Fibroblast of villous mesenchyme (primary cell): Measurements from ENCODE around the gene CDH13. TPM values are rescaled to one million over a fixed set of nuclear protein-coding genes. Genes with fewer than 3 reads are reported as not detected.

Experiments
- DNase-seq: peaks from one replicate; pipeline ENCODE4 v3.0.0-alpha.2; 2010; ENCODE audit warnings: low read depth
- H3K4me3 ChIP-seq: 2 replicates; pipeline ENCODE4 v1.5.1; 2011; ENCODE audit warnings: low read depth, mild to moderate bottlenecking, low read length
- total RNA-seq: library from RNA; depleted of rRNA; stranded (reverse); fragments of >200 nt; gene quantifications from 2 replicates; pipeline ENCODE4 v1.2.3, GENCODE V29; 2012
- TF ChIP-seq, protein P1 (sequence below): IDR thresholded peaks from 2 replicates; pipeline ENCODE4 v1.5.1; 2012; ENCODE audit warnings: low read depth, mild to moderate bottlenecking, low read length; ENCODE audit not compliant: insufficient read depth

The CDH13 gene
- total RNA-seq, 1 donor = 47.5 TPM

DNA sequence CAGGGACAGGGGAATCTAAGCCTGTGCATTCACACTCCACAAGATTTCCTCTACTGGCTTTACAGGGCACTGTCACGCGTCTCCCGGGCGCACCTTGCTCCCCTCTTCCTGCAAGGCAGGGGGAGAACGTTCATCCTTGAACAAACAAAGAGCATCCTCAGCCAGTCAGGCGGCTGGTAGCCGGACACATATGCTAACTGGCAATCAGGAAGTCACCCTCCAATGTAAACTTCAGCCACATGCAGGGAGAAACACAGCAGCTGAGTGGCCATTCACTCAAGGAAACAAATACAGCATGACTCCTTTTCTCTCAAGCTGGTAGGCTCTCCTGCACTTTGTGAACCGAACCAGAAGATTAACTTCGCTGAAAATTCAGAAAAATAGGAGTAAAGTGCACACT, 1170.2 kb downstream of the CDH13 start:
- no peak overlapping the region for H3K4me3 ChIP-seq
- TF ChIP-seq, protein P1, sequence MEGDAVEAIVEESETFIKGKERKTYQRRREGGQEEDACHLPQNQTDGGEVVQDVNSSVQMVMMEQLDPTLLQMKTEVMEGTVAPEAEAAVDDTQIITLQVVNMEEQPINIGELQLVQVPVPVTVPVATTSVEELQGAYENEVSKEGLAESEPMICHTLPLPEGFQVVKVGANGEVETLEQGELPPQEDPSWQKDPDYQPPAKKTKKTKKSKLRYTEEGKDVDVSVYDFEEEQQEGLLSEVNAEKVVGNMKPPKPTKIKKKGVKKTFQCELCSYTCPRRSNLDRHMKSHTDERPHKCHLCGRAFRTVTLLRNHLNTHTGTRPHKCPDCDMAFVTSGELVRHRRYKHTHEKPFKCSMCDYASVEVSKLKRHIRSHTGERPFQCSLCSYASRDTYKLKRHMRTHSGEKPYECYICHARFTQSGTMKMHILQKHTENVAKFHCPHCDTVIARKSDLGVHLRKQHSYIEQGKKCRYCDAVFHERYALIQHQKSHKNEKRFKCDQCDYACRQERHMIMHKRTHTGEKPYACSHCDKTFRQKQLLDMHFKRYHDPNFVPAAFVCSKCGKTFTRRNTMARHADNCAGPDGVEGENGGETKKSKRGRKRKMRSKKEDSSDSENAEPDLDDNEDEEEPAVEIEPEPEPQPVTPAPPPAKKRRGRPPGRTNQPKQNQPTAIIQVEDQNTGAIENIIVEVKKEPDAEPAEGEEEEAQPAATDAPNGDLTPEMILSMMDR = no peak
- DNase-seq = no peak

DNA sequence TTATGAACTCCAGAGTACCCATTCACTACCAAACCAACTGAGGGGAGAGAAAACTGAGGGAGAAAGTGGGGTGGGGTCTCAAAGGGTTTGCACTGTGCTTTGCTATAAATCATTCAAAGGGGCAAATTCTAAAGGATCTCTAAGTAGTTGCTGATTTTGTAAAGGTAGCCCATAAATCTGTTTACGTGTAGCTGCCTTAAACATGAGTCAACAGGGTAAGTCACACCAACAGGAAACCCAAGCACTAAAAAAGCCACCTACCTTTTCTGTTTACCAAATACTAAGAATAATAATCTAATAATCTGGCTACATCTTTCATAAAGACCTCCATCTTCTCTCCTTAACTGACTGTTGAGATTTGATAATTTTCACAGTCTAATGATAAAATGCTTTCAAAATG, 1172.6 kb downstream of the CDH13 start:
- no peak overlapping the region for H3K4me3 ChIP-seq
- TF ChIP-seq, protein P1 = no peak
- DNase-seq = no peak

DNA sequence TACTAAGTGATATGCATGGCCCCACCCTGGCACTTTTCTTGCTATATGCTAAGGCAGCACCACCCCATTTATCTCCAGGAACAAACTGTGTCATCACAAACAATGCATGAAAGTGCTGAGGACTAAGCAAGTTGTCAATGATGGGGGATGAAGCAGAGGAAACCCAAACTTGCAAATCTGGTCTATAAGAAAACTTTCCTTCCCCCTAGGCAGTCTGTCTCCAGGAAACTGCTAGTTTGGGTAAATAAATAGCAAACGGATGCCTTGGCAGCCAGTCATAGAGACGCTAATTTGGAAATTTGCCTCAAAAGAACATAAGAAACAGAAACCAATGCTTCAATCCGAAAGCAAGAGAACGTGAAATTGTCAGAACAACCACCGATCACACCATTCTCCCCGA, 1175.4 kb downstream of the CDH13 start:
- peak; percentile 74 for DNase-seq
- H3K4me3 ChIP-seq = peak overlapping the region; percentile 29
- TF ChIP-seq, protein P1 = no peak

DNA sequence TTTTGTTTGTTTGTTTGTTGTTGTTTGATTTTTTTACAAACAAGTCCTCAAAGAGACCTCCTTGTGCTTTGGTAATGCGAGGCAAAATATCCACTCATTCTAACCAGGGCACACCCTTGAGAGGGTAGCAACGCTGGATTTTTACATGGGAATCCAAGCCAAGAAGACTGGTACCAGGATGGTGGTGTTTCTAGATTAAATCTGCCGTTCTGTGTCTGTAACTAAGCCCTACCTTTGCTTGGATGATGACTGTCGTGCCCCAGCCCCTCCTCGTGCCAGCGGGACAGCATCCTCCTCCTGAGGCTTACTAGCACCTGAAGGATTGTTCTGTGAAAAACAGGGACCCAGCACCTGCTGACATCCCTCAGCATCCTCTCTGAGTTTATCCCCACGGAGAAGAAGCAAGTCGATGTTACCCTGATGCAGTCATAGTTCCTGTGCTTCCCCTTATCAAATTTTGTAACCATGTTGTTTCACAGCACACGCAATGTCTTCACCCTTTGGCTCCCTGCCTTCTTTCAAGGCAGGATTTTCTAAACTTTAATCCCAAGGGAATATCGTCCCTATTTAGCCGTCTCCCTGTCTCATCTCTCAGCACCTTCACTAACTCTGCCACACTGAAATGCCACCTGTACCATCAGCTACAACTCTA, 1175.9 kb downstream of the CDH13 start:
- TF ChIP-seq, protein P1 = no peak
- no peak for DNase-seq
- peak overlapping the region; percentile 29 for H3K4me3 ChIP-seq

DNA sequence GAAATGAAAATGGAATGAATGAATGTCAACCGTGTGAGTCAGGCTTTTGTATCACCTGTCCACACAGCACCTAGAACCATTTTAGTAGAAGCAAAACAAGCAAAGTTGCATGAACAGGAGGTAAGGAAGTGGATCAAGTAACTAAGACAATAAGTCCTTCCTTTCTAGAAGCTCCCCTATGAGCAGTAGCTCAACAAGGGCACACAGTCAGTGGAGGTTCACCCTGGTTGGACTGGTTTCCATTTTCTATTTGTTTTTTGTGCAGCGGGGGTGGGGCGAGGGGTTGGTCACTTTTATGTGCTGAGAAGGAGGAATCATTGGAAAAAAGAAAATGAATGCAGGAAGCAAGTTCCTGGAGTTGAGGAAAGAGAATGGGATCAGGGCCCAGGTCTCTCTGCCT, 1177.0 kb downstream of the CDH13 start:
- no peak overlapping the region for H3K4me3 ChIP-seq
- TF ChIP-seq, protein P1 = no peak
- no peak for DNase-seq

DNA sequence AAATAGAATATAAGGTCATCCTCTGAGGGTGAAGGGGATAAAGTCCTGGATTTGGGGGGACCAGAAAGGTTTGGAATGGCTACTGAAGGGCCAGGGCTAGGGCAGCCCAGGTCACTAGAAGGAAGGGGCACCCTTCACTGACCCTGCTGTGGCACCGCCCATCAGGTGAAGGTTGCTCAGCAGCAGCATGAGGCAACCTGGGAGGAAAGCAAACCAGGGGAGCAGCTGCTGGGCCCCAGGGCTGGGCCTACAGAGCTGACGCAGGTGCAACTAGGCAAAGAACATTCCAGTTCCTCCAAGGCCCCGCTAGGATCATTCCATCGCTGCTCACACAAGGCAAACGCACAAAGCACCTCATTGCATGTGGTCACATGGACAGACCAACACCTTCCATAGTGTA, 1177.6 kb downstream of the CDH13 start:
- no peak overlapping the region for H3K4me3 ChIP-seq
- TF ChIP-seq, protein P1 = no peak

DNA sequence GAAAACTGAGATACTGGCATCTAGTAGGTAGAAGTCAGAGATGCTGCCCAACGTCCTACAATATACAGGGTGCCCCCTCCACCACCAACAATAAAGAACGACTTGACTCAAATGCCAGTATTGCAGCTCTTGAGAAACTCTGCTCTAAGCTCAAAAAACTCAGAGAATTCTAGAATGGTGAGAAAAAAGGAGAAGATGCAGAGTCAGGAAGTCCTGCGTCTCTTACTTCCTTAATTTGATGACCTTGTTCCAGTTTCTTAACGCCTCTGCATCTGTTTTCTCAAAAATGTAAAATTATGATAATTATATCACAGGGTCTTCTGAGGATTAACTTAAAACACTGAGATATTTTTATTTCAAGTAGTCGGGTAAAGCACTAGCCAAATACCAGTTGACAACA, 1179.3 kb downstream of the CDH13 start:
- TF ChIP-seq, protein P1 = no peak
- DNase-seq = no peak
- H3K4me3 ChIP-seq = no peak overlapping the region

More for the DNA sequence above, 1177.6 kb downstream of the CDH13 start:
- no peak for DNase-seq
